GOT3 (cell line): ENCODE data around the gene ANKRD60.
A peak's percentile ranks its signal among the peaks of the same experiment; 100 is the strongest.

ENCODE experiments used
- DNase-seq: peaks from one replicate; lab custom pipeline; 2025; ENCODE audit warnings: mixed read lengths; lab: John Stamatoyannopoulos, UW

ANKRD60 gene

GRCh38 chr20:58223358-58223941 lies 5.0 kb downstream of the ANKRD60 start:
- DNase-seq = no peak

- DNase-seq = no peak
Observed at GRCh38 chr20:58222446-58222845, 6.0 kb downstream of the ANKRD60 start.

DNA sequence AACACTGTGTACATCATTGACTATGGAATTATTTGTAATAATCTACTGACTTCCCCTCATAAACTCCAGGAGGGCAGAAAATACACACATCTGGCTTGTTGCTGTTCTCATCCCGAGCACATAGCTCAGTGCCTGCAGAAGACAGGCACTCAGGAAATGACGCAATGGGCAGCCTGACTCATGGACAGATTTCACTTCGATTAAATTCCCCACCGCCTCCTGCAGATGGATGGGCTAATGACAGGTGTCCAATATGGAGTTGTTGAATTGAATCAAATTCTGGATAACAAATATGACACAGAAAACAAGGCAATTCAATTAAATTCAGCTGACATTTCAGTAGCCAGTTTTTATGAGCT lies 9.1 kb downstream of the ANKRD60 start:
- no peak for DNase-seq

GRCh38 chr20:58218665-58219341 lies 9.7 kb downstream of the ANKRD60 start:
- DNase-seq = no peak

DNA sequence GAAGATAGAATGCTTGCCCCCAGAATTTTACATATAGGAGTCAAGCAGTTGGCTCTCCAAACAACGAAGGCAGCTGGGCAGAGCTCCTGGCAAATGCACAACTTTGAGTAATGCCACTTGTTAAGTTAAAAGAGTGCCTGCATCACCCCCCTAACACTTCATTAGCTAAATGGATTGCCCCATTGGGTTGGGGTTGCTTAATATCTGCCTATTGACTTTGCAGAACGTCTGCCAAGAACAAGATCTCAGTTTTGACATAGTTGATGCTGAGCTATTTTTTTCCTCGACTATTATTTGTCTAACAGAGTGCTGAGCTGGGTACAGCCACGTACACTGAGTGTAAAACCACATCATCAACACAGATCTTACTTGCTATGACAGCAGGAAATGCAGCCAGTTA lies 12.1 kb downstream of the ANKRD60 start:
- DNase-seq = no peak

GRCh38 chr20:58215116-58215515 lies 13.3 kb downstream of the ANKRD60 start:
- no peak for DNase-seq

DNA sequence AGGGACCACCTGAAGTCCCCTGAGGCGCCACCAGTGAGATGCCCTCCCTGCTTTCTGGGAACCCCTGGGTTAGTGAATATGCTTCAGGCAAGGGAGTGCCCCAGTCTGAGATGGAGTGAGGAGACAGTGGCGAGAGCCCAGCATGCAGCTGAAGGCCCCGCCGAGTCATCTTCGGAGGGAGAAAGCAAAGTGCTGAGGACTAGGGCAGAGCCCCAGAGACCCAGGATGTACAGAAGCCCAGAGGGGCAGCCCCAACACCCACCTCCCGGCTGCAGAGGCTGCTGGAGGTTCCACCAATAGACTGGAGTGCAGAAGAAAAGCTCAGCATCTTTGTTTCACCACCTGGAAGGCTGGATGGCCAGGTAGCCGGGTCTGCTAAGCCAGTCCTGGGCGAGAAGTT lies 14.1 kb downstream of the ANKRD60 start:
- no peak for DNase-seq

DNA sequence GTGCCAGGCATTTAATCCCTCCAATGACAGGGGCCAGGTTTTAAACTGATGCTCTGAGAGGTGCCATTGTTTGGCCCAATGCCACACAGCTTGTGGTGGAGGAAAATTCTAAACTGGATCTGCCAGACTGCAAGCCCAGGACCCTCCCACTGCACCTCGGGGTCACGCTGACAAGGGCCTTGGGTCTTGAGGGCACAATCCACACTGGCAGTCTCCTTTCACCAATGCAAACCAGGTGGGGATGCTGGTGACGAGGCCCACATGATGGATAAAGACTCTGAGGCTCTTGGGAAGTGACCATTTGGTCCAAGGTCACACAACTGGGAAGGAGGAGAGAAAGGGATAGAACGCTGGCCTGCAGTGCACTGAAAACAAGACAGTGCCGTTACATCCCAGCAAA lies 14.7 kb downstream of the ANKRD60 start:
- DNase-seq = no peak

DNA sequence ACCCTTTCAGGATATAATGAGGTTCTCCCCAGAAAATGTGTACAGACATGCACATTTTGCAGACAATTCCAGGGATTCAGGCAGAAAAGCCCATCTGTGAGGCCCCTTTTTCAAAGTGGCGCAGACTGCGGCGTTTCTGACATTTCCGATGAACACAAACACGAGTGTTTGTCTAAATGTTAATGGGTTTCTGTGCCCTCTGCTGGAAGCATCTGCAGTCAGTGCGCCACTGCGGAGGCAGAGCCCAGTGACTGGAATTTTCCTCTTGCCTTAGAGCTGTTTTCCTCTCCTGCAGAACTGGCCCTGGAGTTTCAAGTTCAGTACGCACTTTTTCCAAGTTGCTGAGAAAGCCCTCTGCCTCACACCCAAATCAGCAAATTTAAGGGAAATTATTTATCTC lies 15.3 kb downstream of the ANKRD60 start:
- no peak for DNase-seq

DNA sequence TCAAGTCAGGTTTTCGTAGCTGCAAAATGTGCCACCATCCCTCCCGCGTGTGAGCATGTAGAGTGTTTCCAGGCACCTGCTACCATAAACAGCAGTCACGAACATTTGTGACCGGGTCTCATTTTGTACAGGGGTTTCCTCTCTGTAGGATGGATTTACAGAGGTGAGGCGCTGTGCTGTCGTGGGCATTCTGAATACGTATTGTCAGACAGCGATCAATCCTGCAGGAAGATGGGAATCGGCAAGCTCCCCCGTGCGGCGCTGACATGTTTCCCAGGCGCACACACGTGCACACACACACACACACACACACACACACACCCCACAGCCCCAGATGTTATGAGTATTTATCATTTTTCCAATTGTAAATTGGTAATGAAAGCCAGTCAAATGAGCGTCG lies 15.8 kb downstream of the ANKRD60 start:
- DNase-seq = no peak

GRCh38 chr20:58210398-58210747 lies 18.1 kb downstream of the ANKRD60 start:
- DNase-seq = no peak

DNA sequence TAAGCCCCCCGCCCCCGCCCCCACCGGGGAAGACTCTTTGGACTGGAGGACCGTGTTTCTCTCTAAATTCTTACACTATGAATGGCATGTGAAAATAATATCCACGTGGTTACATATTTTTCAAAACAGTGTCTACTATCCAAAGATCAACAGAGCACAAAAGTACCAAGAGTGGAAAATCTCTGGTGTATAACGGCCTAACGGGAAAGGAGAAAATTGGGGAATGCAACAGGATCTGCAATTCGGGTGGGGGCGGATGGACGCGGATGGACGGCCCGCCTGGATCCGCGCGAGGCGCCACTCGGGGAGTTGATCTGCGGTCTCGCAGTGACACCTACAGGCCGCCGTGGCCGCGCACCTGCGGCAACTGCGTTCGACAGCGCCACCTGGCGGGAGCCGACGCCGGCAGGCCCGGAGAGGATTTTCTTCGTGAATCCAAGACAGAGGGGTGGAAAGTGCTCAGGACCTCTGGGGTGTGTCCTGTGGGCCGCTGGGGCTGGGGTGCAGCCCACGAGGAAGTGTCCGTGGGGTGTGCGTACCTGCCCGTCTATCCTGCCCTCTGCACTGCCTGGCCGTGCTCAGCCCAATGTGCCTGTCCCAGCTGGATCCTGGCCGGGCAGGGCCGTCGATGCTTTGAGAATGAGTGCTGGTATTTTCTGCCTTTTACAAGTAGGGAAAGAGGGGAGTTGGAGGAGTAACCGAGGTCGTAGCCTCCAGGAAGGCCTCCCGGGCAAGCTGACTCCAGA lies 18.6 kb downstream of the ANKRD60 start:
- DNase-seq = peak; percentile 69

DNA sequence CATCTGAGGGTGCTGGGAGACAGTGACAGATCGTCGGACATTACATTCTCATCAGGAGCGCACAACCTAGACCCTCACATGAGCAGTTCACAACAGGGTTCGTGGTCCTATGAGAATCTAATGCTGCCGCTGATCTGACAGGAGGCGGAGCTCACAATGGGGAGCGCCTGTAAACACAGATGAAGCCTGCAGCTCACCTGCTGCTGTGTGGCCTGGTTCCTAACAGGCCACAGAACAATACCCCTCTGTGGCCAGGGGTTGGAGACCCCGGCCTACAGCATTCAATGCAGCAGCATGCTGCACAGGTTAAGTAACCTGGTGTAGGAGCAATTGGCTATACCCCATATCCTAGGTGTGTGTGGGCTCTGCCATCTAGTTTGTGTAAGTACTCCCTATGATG lies 19.5 kb downstream of the ANKRD60 start:
- no peak for DNase-seq

GRCh38 chr20:58205850-58206249 lies 22.6 kb downstream of the ANKRD60 start:
- DNase-seq = no peak

GRCh38 chr20:58202044-58202443 lies 26.4 kb downstream of the ANKRD60 start:
- no peak for DNase-seq

GRCh38 chr20:58201616-58202015 lies 26.8 kb downstream of the ANKRD60 start:
- DNase-seq = no peak

- DNase-seq = no peak
Observed at GRCh38 chr20:58199469-58199868, 29.0 kb downstream of the ANKRD60 start.

- no peak for DNase-seq
Observed at GRCh38 chr20:58198901-58199355, 29.5 kb downstream of the ANKRD60 start.

DNA sequence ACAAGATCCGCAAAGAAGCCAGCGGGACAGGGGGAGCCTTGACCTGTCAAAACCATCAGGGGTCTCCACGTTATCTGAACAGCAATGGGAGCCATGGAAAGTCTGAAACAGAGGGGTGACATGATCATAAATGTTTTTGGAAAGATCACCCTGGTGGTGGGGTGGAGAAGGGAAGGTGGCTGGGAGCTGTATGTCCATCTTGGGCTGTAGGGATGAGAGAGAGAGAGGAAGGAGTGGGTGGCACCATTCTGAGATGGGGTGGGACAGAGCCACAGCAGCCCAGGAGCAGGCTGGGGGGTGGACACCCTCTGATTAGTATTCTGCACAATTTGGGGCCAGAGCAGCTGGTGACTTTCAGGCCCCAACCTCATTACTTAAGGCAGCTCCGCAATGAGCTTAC lies 30.1 kb downstream of the ANKRD60 start:
- no peak for DNase-seq

GRCh38 chr20:58197185-58197469 lies 31.3 kb downstream of the ANKRD60 start:
- DNase-seq = no peak

- DNase-seq = no peak
Observed at GRCh38 chr20:58196402-58197184, 31.9 kb downstream of the ANKRD60 start.

DNA sequence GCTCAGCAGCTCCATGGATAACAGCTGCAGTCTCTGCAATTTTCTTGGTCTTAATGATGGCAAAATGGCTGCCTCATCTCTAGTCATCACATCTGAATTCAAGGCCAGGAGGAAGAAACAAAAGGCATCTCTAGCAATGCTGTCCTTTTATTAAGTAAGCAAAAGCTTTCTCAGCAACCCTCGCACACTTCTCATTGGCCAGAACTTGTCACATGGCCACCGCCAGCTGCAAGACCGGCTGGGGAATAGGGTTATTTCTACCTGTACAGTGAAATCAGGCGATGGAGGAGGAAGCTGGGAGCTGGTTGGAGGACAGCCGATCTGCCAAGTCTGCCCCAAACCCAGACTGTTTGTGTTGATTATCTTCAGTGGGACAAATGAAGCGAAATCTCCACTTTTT lies 33.4 kb downstream of the ANKRD60 start:
- no peak for DNase-seq
